Adrenal gland (tissue), 12 donors: ENCODE results near the gene SH2D5. TPM values are rescaled to one million over a fixed set of nuclear protein-coding genes. Genes with fewer than 3 reads are reported as not detected.

Experiments
- DNase-seq, 7 donors: peaks; one replicate each; pipeline ENCODE4 v3.0.0-alpha.2; 2019 to 2020
- H3K27ac ChIP-seq, 5 donors: fragments of 200-600 bp; sonication (generic) in 4 of 5; 1 replicate in 3 of 5; 2 replicates in 2 of 5; pipeline versions ENCODE4 v1.5.1 to v1.8.0; 2016 to 2020; ENCODE audit warnings: mild to moderate bottlenecking in 1 of 5
- H3K27me3 ChIP-seq: fragments of 200-600 bp; 2 replicates; pipeline ENCODE4 v1.8.0; 2021
- H3K36me3 ChIP-seq, 2 donors: fragments of 200-600 bp; replicated peaks in 1 of 2; 1 replicate in 1 of 2; 2 replicates in 1 of 2; pipeline versions ENCODE4 v1.5.1 to v1.8.0; 2018 to 2022
- H3K4me1 ChIP-seq, 2 donors: fragments of 200-600 bp; replicated peaks in 1 of 2; 1 replicate in 1 of 2; 2 replicates in 1 of 2; pipeline versions ENCODE4 v1.5.1 to v1.8.0; 2018 to 2021
- H3K4me3 ChIP-seq, 4 donors: fragments of 200-600 bp; sonication (generic) in 3 of 4; one replicate each; pipeline ENCODE4 v1.5.1; 2016 to 2018
- H3K9me3 ChIP-seq, 3 donors: fragments of 200-600 bp; sonication (generic) in 1 of 3; replicated peaks in 1 of 3; 1 replicate in 2 of 3; 2 replicates in 1 of 3; pipeline versions ENCODE4 v1.5.1 to v1.8.0; 2016 to 2021
- POLR2A ChIP-seq, 2 donors: fragments of 450-650 bp; IDR thresholded peaks; one replicate each; pipeline ENCODE4 v1.6.1; 2017; ENCODE audit warnings: antibody characterized with exemption in 2 of 2, mild to moderate bottlenecking in 2 of 2, moderate library complexity in 1 of 2
- WGBS, 4 donors: extraction: QIAGEN DNeasy Blood & Tissue Kit in 2 of 4; methylation state at CpG; one replicate each; pipeline versions ENCODE4 v1.1.5 to v1.1.7; 2013 to 2017; 5-methylcytosine and 5-hydroxymethylcytosine counted together
- intact Hi-C, 2 donors: fragments of 100-400 bp; cut with DNase I; formaldehyde crosslinking; loops; one replicate each; pipeline versions ENCODE4 v1.14.1 to v1.15.0; 2022 to 2023
- polyA plus RNA-seq, 3 donors: library from polyadenylated mRNA; stranded (reverse); fragments of 200-250 nt in 2 of 3; fragments of 350-450 nt in 1 of 3; fragmentation: Illumina TruSeq in 1 of 3; extraction: RNeasy Lipid Tissue Mini Kit (QIAGEN cat#74804) in 1 of 3; gene quantifications; one replicate each; pipeline ENCODE4 v1.2.3, GENCODE V29; 2013 to 2014
- total RNA-seq, 9 donors: library from RNA; depleted of rRNA in 4 of 9; stranded (reverse); fragments of >200 nt in 4 of 9; fragments of 120-200 nt in 1 of 9; fragmentation: NEBNext Ultra II Directional in 1 of 9; extraction: Animal tissue kit (Norgen Biotek cat#: 25700) in 1 of 9; gene quantifications; one replicate each; pipeline versions ENCODE4 v1.1.0 to v1.2.4, GENCODE V29; 2013 to 2023
- TF ChIP-seq, protein P1 (sequence below), 6 experiments: fragments of 450-650 bp in 4 of 6; fragments of 200-600 bp in 2 of 6; sonication (generic) in 1 of 6; IDR thresholded peaks; 1 replicate in 5 of 6; 2 replicates in 1 of 6; pipeline versions ENCODE4 v1.5.1 to v1.8.0; 2016 to 2021; ENCODE audit warnings: antibody characterized with exemption in 6 of 6, mild to moderate bottlenecking in 2 of 6, moderate library complexity in 1 of 6
- donor health status: healthy with polysubstance abuse.
- donor health status: Bipolar disorder and iron deficiency.
- donor health status: DM: yes; HTN: yes; CAD: no.
- donor health status: DM: no; HTN: no; CAD: no.
- donor health status: DM: no; HTN: no; CAD: no.
- donor health status: DM: yes; HTN: yes; CAD: no.

SH2D5 gene
- total and polyA plus RNA-seq, 12 donors, result 0.06 to 1.9 (median 0.43) TPM; not detected in 3

DNA sequence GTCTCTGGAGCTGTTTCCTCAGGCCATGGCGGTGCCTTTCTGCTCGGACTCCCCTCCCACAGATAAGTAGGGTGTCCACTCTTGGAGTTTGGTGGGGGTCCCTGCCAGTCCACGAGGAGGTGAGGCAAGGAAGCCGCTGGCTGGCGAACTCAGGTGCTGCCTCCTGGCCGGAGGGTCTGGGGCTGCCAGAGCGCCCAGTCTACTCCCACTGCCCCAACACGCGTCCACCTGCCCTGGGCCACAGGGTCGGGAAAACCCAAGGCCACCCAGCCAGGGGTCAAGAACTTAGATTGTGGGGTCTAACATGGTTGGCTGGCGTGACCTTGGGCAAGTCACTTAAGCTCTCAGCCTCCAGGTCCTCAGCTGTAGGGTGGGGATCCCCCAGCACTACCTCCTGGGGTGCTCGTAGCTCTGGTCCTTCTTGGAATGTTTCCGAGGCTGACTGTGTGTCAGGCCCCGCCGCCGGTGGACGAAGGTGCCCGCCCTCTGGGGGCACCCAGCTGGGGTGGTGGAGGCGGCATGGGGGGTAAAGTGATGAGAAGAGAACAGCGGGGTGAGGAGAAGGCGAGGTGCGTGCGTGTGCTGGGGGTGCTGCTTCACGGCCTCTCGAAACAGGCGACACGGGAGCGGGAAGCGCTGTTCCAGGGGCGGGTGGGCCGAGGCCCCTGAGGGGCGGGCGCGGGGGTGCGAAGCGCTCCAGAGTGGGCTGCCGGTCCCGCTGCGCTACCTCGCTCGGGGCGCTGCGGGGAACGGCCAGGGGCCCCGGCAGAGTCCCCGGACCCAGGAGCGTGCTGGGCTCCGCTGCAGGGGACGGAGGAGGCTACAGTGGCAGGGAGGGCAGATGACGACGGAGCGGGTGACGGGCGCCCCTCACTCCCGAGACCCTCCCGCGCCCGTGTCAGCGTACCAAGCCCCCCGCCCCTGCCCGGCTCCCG is 1.2 kb downstream of the SH2D5 start:
- DNase-seq, result peak in 2 of 7 donors; percentile 26 to 48
- Histone ChIP-seq H3K9me3 (no peaks in the 10 kb centered on the region), H3K4me1 (peaks cover 15 to 16% of the 10 kb centered on the region in 2 donors), H3K4me3 (peak overlapping the region in 2 of 4 donors; percentile 45 to 81), H3K27me3 (no peaks in the 10 kb centered on the region), H3K27ac (no peak overlapping the region), H3K36me3 (no peaks in the 10 kb centered on the region)
- intact Hi-C loops, result no loop called here
- whole genome bisulfite sequencing, 4 donors, result 14 to 17% (median 16%) methylated on average over 18 to 62 of the region's 62 CpGs
- TF ChIP-seq, protein P1, sequence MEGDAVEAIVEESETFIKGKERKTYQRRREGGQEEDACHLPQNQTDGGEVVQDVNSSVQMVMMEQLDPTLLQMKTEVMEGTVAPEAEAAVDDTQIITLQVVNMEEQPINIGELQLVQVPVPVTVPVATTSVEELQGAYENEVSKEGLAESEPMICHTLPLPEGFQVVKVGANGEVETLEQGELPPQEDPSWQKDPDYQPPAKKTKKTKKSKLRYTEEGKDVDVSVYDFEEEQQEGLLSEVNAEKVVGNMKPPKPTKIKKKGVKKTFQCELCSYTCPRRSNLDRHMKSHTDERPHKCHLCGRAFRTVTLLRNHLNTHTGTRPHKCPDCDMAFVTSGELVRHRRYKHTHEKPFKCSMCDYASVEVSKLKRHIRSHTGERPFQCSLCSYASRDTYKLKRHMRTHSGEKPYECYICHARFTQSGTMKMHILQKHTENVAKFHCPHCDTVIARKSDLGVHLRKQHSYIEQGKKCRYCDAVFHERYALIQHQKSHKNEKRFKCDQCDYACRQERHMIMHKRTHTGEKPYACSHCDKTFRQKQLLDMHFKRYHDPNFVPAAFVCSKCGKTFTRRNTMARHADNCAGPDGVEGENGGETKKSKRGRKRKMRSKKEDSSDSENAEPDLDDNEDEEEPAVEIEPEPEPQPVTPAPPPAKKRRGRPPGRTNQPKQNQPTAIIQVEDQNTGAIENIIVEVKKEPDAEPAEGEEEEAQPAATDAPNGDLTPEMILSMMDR (IDR thresholded peaks at IDR 0.05), result no peak
- TF ChIP-seq POLR2A (IDR thresholded peaks at IDR 0.05), result no peak

DNA sequence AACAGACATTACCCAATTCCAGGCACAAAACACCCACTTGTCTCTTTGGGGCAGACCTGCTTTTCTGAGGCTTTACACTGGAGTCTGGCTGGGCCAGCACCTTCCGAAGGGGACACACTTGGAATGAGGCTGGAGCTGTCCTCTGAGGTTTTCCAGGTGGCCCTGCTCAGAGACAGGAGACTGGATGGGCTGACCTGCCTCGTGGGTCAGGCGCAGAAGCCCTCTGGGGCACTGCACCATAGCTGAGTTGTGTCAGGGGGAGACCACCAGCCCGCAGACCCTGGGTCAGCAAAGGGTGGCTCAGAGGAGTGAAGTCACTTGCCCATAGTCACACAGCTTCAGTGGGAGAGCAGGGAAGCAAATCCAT is 1.8 kb downstream of the SH2D5 start:
- TF ChIP-seq POLR2A (IDR thresholded peaks at IDR 0.05), result no peak
- TF ChIP-seq, protein P1 (IDR thresholded peaks at IDR 0.05), result no peak
- H3K9me3 ChIP-seq, result no peaks in the 10 kb centered on the region
- 58 to 71% (median 71%) methylated on average over 1 to 4 of the region's 4 CpGs; no CpG with 5 or more reads in 1 of the 4 donors for WGBS, 4 donors
- no peaks in the 10 kb centered on the region for H3K27me3 ChIP-seq
- peak in 1 of 7 donors; percentile 35 for DNase-seq
- no peaks in the 10 kb centered on the region for H3K36me3 ChIP-seq
- peaks cover 15 to 16% of the 10 kb centered on the region in 2 donors for H3K4me1 ChIP-seq
- intact Hi-C loops, result no loop called here
- H3K27ac ChIP-seq, result no peak overlapping the region
- H3K4me3 ChIP-seq, result no peak overlapping the region

DNA sequence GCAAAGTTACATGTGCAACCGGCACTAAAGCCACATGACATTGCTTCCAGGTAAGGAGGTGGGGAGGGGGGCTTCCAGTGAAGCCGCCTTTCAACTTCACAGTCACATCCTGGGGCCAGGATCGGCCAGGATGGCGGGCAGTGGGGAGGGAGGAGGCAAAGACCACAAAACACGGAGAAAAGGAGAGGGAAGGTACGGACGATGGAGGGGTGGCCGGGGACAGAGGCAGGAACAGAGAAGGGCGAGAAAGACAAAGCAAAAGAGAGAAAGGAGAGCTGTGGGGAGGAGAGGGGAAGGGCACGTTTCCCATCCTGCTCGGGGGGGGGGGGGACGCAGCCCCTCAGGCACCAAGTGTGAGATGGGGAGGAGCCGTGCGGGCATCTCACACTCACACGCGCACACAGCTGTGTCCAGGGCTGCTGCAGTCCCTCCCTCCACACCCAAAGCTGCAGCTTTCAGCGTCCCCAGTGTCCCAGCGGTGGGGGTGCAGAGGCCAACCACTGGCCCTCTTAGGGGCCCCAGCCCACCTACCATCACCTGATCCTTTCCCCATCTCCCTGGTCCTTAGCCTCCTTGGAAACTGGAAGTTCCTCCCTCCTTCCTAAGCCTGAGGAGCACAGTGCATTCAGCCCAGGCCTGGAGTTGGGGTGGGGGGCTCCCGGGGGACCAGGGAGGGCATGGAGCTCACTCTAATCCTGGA is 2.4 kb downstream of the SH2D5 start:
- intact Hi-C loops, result no loop called here
- H3K4me3 ChIP-seq, result no peak overlapping the region

More for the DNA sequence above, 2.4 kb downstream of the SH2D5 start:
- peaks cover 15 to 16% of the 10 kb centered on the region in 2 donors for H3K4me1 ChIP-seq
- no peak for TF ChIP-seq POLR2A (IDR thresholded peaks at IDR 0.05)
- TF ChIP-seq, protein P1 (IDR thresholded peaks at IDR 0.05), result no peak
- peak in 2 of 7 donors; percentile 14 to 43 for DNase-seq
- 27 to 42% (median 35%) methylated on average over 16 to 19 of the region's 19 CpGs for WGBS, 4 donors
- no peaks in the 10 kb centered on the region for H3K9me3 ChIP-seq
- H3K36me3 ChIP-seq, result no peaks in the 10 kb centered on the region
- no peaks in the 10 kb centered on the region for H3K27me3 ChIP-seq
- no peak overlapping the region for H3K27ac ChIP-seq
